Measurements from ENCODE around the gene RANBP9.
A peak's percentile ranks its signal among the peaks of the same experiment; 100 is the strongest.

Gene RANBP9

GRCh38 chr6:13614126-13614925 lies 97.3 kb downstream of the RANBP9 start:
- H3K4me3 ChIP-seq (replicated peaks; ENCODE audit: low read depth, low read length) = peak overlapping the region; percentile 99
- no peak for DNase-seq (ENCODE audit: extremely low read depth, low read depth)
- no peak for TF ChIP-seq CTCF (IDR thresholded peaks at IDR 0.05; ENCODE audit: low read depth, low read length, missing control alignments)

GRCh38 chr6:13613029-13613594 lies 98.5 kb downstream of the RANBP9 start:
- no peak for TF ChIP-seq CTCF (IDR thresholded peaks at IDR 0.05; ENCODE audit: low read depth, low read length, missing control alignments)
- H3K4me3 ChIP-seq (replicated peaks; ENCODE audit: low read depth, low read length) = peak overlapping the region; percentile 99; the same call in 1 of the 2 replicates
- no peak for DNase-seq (ENCODE audit: extremely low read depth, low read depth)

- TF ChIP-seq CTCF (IDR thresholded peaks at IDR 0.05; ENCODE audit: low read depth, low read length, missing control alignments) = no peak
- no peak for DNase-seq (ENCODE audit: extremely low read depth, low read depth)
- no peak overlapping the region for H3K4me3 ChIP-seq (replicated peaks; ENCODE audit: low read depth, low read length)
Measured at GRCh38 chr6:13611715-13612114, 99.9 kb downstream of the RANBP9 start.

- no peak for DNase-seq (ENCODE audit: extremely low read depth, low read depth)
- H3K4me3 ChIP-seq (replicated peaks; ENCODE audit: low read depth, low read length) = no peak overlapping the region
- TF ChIP-seq CTCF (IDR thresholded peaks at IDR 0.05; ENCODE audit: low read depth, low read length, missing control alignments) = no peak
Measured at GRCh38 chr6:13605634-13606033, 106.0 kb downstream of the RANBP9 start.

- no peak for DNase-seq (ENCODE audit: extremely low read depth, low read depth)
Measured at GRCh38 chr6:13604546-13605416, 106.9 kb downstream of the RANBP9 start.

More at GRCh38 chr6:13604546-13605416, 106.9 kb downstream of the RANBP9 start:
- H3K4me3 ChIP-seq (replicated peaks; ENCODE audit: low read depth, low read length) = no peak overlapping the region
- no peak for TF ChIP-seq CTCF (IDR thresholded peaks at IDR 0.05; ENCODE audit: low read depth, low read length, missing control alignments)

Data from HFF-Myc (cell line).